PC-9 (cell line): ENCODE data around the gene MSH2.
"Not testable (repeated sequence)": the region's sequence is repeated elsewhere in the genome, so short reads cannot be mapped to it uniquely, and the experiment has no call there.

ENCODE experiments used
- EZH2 ChIP-seq: fragments of 200-600 bp; sonication (generic); IDR thresholded peaks from 2 replicates; pipeline ENCODE4 v1.8.0; 2017; ENCODE audit warnings: antibody characterized with exemption, low read depth
- TF ChIP-seq, protein P1 (sequence below): fragments of 200-600 bp; sonication (generic); conservative IDR thresholded peaks from 2 replicates; pipeline ENCODE4 v1.6.1; 2017; ENCODE audit warnings: mixed run types, antibody characterized with exemption, mild to moderate bottlenecking, moderate library complexity

DNA sequence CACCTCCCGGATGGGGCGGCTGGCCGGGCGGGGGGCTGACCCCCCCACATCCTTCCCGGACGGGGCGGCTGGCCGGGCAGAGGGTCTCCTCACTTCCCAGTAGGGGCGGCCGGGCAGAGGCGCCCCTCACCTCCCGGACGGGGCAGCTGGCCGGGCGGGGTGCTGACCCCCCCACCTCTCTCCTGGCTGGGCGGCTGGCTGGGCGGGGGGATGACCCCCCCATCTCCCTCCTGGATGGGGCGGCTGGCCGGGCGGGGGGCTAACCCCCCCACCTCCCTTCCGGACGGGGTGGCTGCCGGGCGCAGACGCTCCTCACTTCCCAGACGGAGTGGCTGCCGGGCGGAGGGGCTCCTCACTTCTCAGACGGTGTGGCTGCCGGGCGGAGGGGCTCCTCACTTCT lies 30.5 kb downstream of the MSH2 start:
- TF ChIP-seq EZH2, result not testable (repeated sequence)
- TF ChIP-seq, protein P1, sequence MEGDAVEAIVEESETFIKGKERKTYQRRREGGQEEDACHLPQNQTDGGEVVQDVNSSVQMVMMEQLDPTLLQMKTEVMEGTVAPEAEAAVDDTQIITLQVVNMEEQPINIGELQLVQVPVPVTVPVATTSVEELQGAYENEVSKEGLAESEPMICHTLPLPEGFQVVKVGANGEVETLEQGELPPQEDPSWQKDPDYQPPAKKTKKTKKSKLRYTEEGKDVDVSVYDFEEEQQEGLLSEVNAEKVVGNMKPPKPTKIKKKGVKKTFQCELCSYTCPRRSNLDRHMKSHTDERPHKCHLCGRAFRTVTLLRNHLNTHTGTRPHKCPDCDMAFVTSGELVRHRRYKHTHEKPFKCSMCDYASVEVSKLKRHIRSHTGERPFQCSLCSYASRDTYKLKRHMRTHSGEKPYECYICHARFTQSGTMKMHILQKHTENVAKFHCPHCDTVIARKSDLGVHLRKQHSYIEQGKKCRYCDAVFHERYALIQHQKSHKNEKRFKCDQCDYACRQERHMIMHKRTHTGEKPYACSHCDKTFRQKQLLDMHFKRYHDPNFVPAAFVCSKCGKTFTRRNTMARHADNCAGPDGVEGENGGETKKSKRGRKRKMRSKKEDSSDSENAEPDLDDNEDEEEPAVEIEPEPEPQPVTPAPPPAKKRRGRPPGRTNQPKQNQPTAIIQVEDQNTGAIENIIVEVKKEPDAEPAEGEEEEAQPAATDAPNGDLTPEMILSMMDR, result not testable (repeated sequence)
